ENCODE measurements around the gene PLXNB3.
"Not testable (repeated sequence)": the region's sequence is repeated elsewhere in the genome, so short reads cannot be mapped to it uniquely, and the experiment has no call there.

Gene PLXNB3

GRCh38 chrX:153763989-153764755 lies at the start of gene PLXNB3:
Gene PLXNB3, plus strand, starts transcription at chrX:153764249. Its CDS starts 1,287 bp downstream, at chrX:153765536.
- DNase-seq, result peak; percentile 39 to 89

GRCh38 chrX:153714256-153714655 lies 49.8 kb upstream of the PLXNB3 start:
- no peak for DNase-seq

DNA sequence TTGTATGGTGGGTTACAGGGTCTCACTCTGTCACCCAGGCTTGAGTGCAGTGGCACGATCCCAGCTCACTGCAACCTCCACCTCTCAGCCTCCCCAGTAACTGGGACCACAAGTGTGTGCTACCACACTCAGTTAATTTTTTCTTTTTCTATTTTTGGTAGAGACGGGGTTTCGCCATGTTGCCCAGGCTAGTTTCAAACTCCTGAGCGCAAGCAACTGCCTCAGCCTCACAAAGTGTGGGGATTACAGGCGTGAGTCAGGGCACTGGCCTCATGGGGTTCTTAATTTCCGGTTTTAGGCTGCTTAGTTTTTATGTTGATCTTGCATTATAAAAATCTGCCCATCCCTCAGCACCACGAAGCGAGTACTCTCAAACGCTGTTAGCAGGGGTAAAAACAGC lies 46.6 kb upstream of the PLXNB3 start:
- no peak for DNase-seq

GRCh38 chrX:153719238-153719637 lies 44.8 kb upstream of the PLXNB3 start:
- DNase-seq, result no peak

DNA sequence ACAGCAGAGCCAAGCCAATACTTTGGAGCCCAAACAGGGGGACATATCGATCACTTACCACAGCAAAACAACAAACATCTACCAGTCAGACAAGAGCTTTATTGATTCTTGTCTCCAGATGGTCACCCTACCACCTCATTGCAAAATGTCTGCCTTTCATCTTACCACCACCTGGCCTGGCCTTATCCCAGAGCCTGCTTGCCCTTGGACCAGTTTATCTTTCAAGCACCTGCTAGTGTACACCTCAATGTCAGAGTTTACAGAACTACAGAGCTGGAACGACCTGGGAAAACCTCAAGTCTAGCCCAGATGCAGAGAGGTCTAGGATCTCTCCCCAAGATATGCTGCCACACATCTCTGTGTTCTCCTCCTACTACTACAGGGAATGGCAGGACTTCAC lies 44.3 kb upstream of the PLXNB3 start:
- DNase-seq, result no peak

DNA sequence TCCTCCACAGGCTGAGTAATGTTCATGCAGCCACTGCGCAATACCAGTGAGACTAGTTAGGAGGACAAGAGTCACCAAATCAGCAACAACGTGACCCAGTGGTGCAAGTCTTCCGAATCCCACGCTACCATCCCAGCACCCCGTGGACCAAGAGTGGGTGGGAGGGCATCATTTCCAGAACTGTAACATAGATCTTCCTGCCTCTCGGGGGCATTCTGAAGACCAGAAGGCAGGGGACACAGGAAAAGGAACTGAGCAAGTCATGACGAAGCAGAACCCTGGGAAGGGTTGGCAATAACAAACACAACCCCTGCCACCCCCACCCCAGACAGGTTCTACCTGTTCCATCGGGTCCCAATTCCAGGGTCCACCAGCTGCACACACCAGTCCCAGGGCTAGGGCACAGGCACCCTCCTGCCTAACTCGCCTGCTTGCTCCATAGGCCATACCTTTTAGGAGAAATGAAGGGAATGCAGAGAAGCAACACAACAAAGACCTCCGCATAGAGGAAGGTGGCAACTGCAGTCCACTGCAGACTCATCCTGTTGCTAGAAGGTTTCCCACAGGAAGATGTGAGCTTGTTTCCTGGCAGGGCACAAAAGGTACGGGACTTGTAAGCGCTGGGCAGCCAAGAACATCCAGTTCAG lies 41.2 kb upstream of the PLXNB3 start:
- no peak for DNase-seq

- DNase-seq, result peak; percentile 30 to 79
Observed at GRCh38 chrX:153723351-153724251, 40.4 kb upstream of the PLXNB3 start.

DNA sequence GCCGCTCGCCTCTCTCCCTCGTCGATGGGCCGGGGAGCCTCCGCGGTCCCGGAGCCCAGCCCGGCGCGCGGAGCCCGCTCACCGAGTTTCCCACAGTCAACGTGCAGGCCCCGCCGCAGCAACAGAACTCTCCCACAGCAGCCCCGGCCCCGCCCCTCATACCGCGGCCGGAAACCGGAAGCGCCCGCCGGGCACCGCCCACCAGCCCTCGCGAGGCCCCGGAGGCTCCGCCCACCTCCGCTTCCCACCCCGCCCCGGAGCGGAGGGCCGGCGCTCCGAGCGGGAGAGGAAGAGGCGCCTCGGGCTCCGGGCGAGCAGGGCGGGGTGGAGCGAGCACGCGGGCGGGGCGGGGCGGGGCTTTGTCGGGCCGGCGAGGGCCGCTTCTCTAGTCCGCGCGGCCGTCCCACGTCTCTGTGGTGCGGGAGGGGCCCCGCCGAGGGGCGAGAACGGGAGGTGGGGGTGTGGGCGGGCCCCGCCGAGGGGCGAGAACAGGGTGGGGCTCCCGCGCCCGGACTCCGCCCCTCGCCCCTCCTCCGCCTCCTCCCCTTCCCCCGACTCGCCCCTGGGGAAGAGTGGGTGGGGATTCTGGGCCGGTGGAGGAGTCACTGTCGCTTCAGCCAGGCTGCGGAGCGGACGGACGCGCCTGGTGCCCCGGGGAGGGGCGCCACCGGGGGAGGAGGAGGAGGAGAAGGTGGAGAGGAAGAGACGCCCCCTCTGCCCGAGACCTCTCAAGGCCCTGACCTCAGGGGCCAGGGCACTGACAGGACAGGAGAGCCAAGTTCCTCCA lies 39.6 kb upstream of the PLXNB3 start, which contains the start of the genes ABCD1 and BCAP31:
Gene ABCD1, plus strand, starts transcription at position 605 of the 787 bp plus-strand sequence. CDS start 411 bp downstream, outside the sequence.
Gene BCAP31, minus strand, starts transcription at position 136 of the 787 bp plus-strand sequence. CDS start 1,143 bp downstream, outside the sequence.
- peak; percentile 69 to 94 for DNase-seq

DNA sequence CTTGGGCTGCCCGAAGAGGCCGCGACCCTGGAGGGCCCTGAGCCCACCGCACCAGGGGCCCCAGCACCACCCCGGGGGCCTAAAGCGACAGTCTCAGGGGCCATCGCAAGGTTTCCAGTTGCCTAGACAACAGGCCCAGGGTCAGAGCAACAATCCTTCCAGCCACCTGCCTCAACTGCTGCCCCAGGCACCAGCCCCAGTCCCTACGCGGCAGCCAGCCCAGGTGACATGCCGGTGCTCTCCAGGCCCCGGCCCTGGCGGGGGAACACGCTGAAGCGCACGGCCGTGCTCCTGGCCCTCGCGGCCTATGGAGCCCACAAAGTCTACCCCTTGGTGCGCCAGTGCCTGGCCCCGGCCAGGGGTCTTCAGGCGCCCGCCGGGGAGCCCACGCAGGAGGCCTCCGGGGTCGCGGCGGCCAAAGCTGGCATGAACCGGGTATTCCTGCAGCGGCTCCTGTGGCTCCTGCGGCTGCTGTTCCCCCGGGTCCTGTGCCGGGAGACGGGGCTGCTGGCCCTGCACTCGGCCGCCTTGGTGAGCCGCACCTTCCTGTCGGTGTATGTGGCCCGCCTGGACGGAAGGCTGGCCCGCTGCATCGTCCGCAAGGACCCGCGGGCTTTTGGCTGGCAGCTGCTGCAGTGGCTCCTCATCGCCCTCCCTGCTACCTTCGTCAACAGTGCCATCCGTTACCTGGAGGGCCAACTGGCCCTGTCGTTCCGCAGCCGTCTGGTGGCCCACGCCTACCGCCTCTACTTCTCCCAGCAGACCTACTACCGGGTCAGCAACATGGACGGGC lies 38.8 kb upstream of the PLXNB3 start:
- peak in 1 of 2 experiments; percentile 62 for DNase-seq

GRCh38 chrX:153725832-153726285 lies 38.2 kb upstream of the PLXNB3 start:
- DNase-seq, result no peak

DNA sequence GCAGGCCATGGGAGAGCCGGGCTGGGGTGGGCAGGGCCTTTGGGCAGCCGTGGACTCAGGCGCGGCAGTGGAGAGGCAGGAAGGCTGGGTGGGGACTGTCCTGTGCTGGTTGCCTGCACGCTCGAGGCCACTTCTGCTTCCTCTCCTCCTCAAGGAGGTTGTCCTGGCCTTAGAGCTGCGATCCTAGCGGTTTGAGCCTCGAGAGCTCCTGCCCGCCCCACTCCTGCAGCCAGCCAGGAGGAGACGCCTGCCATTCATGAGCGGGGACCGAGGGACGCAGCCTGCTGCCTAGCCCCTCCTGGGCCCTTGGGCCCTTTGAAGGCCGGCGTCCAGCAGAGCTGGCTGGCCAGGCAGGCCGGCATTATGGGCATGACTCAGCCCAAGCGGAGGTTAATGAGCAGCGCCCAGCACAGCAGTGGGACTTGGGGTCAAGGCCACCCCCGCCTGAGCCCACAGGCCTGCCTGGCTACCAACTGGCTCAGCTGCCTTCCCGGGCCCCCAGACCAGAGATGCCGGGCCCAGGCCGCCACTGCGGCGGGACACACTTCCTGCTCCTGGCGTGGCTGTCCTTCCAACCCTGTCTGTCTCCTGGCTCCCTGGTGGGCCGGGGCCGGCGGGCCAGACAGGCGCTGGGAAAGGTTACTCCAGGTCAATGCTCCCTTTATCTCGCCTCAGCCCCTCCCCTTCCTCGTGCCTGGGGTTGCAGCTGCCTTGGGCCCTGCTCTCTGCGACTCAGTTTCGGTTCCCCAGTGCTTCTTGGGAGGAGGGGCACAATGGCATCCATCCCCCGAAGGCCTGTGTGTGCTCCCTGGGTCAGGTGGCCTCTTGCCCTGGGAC lies 37.5 kb upstream of the PLXNB3 start:
- peak in 1 of 2 experiments; percentile 38 for DNase-seq

DNA sequence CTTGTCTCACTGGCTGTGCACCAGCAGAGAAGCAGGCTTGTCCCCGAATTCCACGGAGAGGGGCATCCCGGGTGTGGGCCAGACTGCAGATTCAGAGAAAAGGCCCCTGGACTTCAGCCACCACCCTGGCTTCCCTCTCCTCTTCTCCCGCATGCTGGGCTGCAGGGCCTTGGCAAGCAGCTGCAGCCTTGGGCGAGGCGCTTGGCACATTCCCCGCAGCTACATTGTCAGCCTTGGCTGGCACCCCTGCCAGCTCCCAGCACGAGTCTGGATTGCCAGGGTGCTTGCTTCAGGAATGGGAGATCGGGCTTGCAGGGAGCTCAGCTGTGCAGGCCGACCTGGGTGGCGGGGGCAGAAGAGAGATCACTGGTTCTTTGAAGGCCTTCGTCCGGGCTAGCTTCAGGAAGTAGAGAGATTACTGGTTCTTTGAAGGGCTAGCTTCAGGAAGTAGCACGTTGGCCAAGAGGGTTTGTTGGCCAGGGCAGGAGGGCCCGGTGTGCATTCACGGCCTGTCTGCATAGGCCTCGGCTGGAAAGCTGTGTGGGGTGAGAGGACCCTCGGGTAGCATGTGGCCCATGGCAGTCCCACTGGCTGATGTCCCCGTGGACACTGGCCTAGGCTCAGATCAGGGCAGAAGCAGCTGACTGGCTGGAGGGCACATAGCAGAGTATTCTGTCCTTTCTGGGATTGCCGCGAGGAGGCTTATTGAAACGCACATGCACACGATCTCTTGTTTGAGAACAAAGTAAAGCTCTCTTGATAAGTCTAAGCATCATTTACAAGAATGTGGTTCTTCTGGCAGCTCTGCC lies 36.7 kb upstream of the PLXNB3 start:
- no peak for DNase-seq

DNA sequence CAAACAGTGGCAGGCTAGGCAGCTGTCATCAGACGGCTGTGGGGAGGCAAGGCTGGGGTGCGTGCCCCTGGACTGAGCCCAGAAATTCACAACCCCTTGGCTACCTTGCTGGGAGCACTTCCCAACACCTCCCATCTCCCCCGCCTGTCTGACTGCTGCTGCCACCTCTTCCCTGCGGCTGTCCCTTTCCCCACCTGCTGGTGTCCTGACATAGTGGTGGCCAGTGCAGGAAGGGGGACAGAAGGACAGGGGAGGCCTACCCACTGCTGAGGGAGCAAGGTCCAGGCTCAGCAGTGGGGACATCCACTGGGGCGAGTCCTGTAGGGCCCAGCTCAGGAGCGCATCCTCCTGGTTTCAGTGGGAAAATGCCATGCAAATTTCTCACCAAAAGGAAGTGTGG lies 36.0 kb upstream of the PLXNB3 start:
- no peak for DNase-seq

GRCh38 chrX:153728951-153729631 lies 35.0 kb upstream of the PLXNB3 start:
- no peak for DNase-seq

GRCh38 chrX:153730115-153730514 lies 33.9 kb upstream of the PLXNB3 start:
- not testable (repeated sequence) for DNase-seq

GRCh38 chrX:153731117-153731844 lies 32.8 kb upstream of the PLXNB3 start:
- no peak for DNase-seq

DNA sequence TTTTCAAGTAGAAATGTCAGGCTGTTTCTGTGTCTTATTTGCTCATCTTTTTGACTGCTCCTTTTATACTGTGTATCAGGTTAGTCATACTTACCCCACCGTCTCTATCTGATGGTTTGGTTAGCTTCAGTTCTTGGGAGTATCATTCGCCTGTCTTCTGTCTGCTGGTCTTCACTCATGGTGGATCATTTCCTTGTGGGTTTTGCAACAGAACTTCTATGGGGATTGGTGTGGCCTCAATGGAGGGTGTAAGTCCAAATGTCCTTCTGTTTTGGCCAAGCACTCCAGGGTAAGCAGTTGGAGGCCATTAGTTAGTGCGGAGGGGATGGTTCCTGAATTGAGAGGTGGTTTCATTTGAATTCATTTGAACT lies 32.2 kb upstream of the PLXNB3 start:
- no peak for DNase-seq

DNA sequence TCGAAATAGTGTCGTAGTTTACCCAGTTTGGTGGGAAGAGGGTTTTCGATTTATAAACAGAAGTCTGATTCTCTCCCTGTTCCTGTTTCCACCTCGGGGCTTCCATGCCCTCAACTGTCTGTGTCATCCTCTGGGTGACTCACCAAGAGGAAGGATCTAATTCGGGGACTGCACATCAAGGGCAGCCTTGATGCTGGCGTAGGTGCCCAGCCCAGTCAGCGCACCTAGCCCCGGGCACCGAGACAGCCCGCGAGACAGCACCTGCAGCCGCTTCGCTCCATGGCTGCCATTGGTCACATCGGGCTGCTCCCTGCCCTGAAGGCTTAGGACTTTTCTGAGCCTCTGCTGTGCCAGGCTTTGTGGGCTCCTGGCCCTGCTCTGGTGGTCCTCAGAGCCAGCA lies 31.6 kb upstream of the PLXNB3 start:
- DNase-seq, result no peak
